ENCODE results near the gene NHSL1. TPM values are rescaled to one million over a fixed set of nuclear protein-coding genes. Genes with fewer than 3 reads are reported as not detected.

Gene NHSL1
- total and polyA plus RNA-seq, 2 of the 8 experiments (the other 6 are each of a cell fraction or from before 2014, with no cell fraction given), result 7.2 to 32.4 TPM

GRCh38 chr6:138504764-138505689 is 5.7 kb upstream of the NHSL1 start (continued):
- TF ChIP-seq SAP30 (IDR thresholded peaks at IDR 0.05; ENCODE audit: insufficient read depth, insufficient replicate concordance, low read length) (no peak), HDAC2 (IDR thresholded peaks at IDR 0.05; ENCODE audit: borderline replicate concordance in 1 of 2, low read depth in 2 of 2, low read length in 2 of 2) (no peak), SRF (IDR thresholded peaks at IDR 0.05; ENCODE audit: low read depth, low read length) (no peak), POLR2AphosphoS5 (IDR thresholded peaks at IDR 0.05; ENCODE audit: low read depth, low read length) (no peak), SUZ12 (IDR thresholded peaks at IDR 0.05; ENCODE audit: low read length) (no peak)
